H1 (cell line): Measurements from ENCODE around the gene ARHGAP10. TPM values are rescaled to one million over a fixed set of nuclear protein-coding genes. Genes with fewer than 3 reads are reported as not detected.

Experiments
- CTCF ChIA-PET: fragments of 300-600 bp; sonication (Branson Sonifier 250); formaldehyde crosslinking; loops from one replicate; lab custom pipeline; 2021; ENCODE audit not compliant: partially characterized antibody; lab: Charles Lee
- POLR2A ChIA-PET: fragments of 300-600 bp; sonication (Branson Sonifier 250); formaldehyde crosslinking; loops from one replicate; lab custom pipeline; 2021; ENCODE audit warnings: inconsistent platforms; ENCODE audit not compliant: partially characterized antibody; lab: Charles Lee
- DNase-seq, 2 experiments: peaks; one replicate each; pipeline versions ENCODE4 v3.0.0 to v3.0.0-alpha.2; 2010 to 2022; ENCODE audit warnings: low spot score in 2 of 2, low read depth in 1 of 2, mixed read lengths in 1 of 2
- FAIRE-seq: peaks from 2 replicates; lab custom pipeline; 2011; peaks lifted over from hg19 to GRCh38; lab: Jason Lieb, UNC
- H2AFZ ChIP-seq: 2 replicates; pipeline ENCODE4 v1.8.1; 2012; ENCODE audit warnings: low read length, inconsistent platforms
- H2AK5ac ChIP-seq: 2 replicates; pipeline ENCODE4 v1.6.1; 2013; ENCODE audit warnings: low read depth, low read length
- H2BK120ac ChIP-seq: replicated peaks from 2 replicates; pipeline ENCODE3; 2013; ENCODE audit warnings: low read depth, low read length, inconsistent platforms
- H2BK12ac ChIP-seq: 2 replicates; pipeline ENCODE4 v1.6.1; 2013; ENCODE audit warnings: low read depth, low read length
- H2BK15ac ChIP-seq: 2 replicates; pipeline ENCODE4 v1.6.1; 2013; ENCODE audit warnings: low read length
- H2BK20ac ChIP-seq: 2 replicates; pipeline ENCODE4 v1.6.1; 2013; ENCODE audit warnings: low read length
- H2BK5ac ChIP-seq: 2 replicates; pipeline ENCODE4 v1.6.1; 2013; ENCODE audit warnings: low read depth, low read length
- H3K14ac ChIP-seq: 2 replicates; pipeline ENCODE4 v1.6.1; 2013; ENCODE audit warnings: inconsistent platforms; ENCODE audit not compliant: insufficient read length
- H3K18ac ChIP-seq: 2 replicates; pipeline ENCODE4 v1.6.1; 2013; ENCODE audit warnings: low read length; ENCODE audit errors: extremely low read depth
- H3K23ac ChIP-seq: 2 replicates; pipeline ENCODE4 v1.6.1; 2013; ENCODE audit warnings: inconsistent platforms; ENCODE audit not compliant: insufficient read length
- H3K23me2 ChIP-seq: 2 replicates; pipeline ENCODE4 v1.6.1; 2013; ENCODE audit warnings: low read depth, low read length
- H3K27ac ChIP-seq: 2 replicates; pipeline ENCODE4 v1.6.1; 2011; ENCODE audit warnings: low read depth, low read length, inconsistent platforms
- H3K27me3 ChIP-seq, 4 experiments: replicated peaks in 1 of 4; 1 replicate in 1 of 4; 2 replicates in 3 of 4; pipeline versions ENCODE4 v1.6.1 to v1.8.1; 2011 to 2013; ENCODE audit warnings: low read length in 3 of 4, mild to moderate bottlenecking in 3 of 4, inconsistent platforms in 2 of 4, mixed read lengths in 2 of 4, moderate library complexity in 1 of 4; ENCODE audit not compliant: control insufficient read depth in 3 of 4, insufficient read depth in 3 of 4; ENCODE audit errors: extremely low read depth in 1 of 4
- H3K36me3 ChIP-seq, 4 experiments: 2 replicates each; pipeline versions ENCODE4 v1.6.1 to v1.8.1; 2011 to 2013; ENCODE audit warnings: mild to moderate bottlenecking in 4 of 4, low read length in 3 of 4, moderate library complexity in 2 of 4, control low read depth in 1 of 4, inconsistent platforms in 1 of 4; ENCODE audit not compliant: insufficient read depth in 4 of 4, control insufficient read depth in 2 of 4
- H3K4ac ChIP-seq: replicated peaks from 2 replicates; pipeline ENCODE3; 2013; ENCODE audit warnings: low read length, low read depth, mixed read lengths, inconsistent platforms; ENCODE audit not compliant: insufficient read length
- H3K4me1 ChIP-seq, 4 experiments: replicated peaks in 1 of 4; 1 replicate in 1 of 4; 2 replicates in 3 of 4; pipeline versions ENCODE4 v1.6.1 to v1.8.1; 2011 to 2013; ENCODE audit warnings: low read length in 3 of 4, inconsistent platforms in 2 of 4, mixed read lengths in 1 of 4; ENCODE audit not compliant: insufficient read depth in 4 of 4, control insufficient read depth in 3 of 4
- H3K4me2 ChIP-seq, 2 experiments: 2 replicates each; pipeline versions ENCODE4 v1.6.1 to v1.8.1; 2011 to 2013; ENCODE audit warnings: low read depth in 2 of 2, low read length in 2 of 2, control low read depth in 1 of 2, inconsistent platforms in 1 of 2, mild to moderate bottlenecking in 1 of 2; ENCODE audit not compliant: insufficient read depth in 1 of 2
- H3K4me3 ChIP-seq, 4 experiments: fragments of 200-600, 300-600 bp in 1 of 4; sonication (generic), shearing (Covaris generic), sonication (Bioruptor Twin) in 1 of 4; 2 replicates each; pipeline versions ENCODE4 v1.5.1 to v1.8.1; 2011 to 2016; ENCODE audit warnings: low read length in 4 of 4, low read depth in 3 of 4, control low read depth in 2 of 4, inconsistent platforms in 2 of 4, mild to moderate bottlenecking in 2 of 4, mixed read lengths in 1 of 4, moderate library complexity in 1 of 4; ENCODE audit not compliant: insufficient read depth in 2 of 4; ENCODE audit errors: extremely low read depth in 1 of 4
- H3K56ac ChIP-seq: replicated peaks from 2 replicates; pipeline ENCODE3; 2013; ENCODE audit warnings: low read depth, mild to moderate bottlenecking, mixed read lengths, low read length, inconsistent platforms; ENCODE audit not compliant: insufficient read length
- H3K79me1 ChIP-seq: 2 replicates; pipeline ENCODE4 v1.6.1; 2013; ENCODE audit warnings: low read depth, low read length, control low read depth
- H3K79me2 ChIP-seq, 2 experiments: 2 replicates each; pipeline versions ENCODE4 v1.6.1 to v1.8.1; 2012 to 2013; ENCODE audit warnings: low read length in 2 of 2, mild to moderate bottlenecking in 2 of 2, inconsistent platforms in 1 of 2; ENCODE audit not compliant: insufficient read depth in 2 of 2, control insufficient read depth in 1 of 2
- H3K9ac ChIP-seq, 4 experiments: replicated peaks in 1 of 4; 1 replicate in 1 of 4; 2 replicates in 3 of 4; pipeline versions ENCODE4 v1.6.1 to v1.8.1; 2011 to 2013; ENCODE audit warnings: low read depth in 3 of 4, low read length in 3 of 4, control low read depth in 2 of 4, mild to moderate bottlenecking in 2 of 4, moderate library complexity in 2 of 4, inconsistent platforms in 1 of 4; ENCODE audit errors: extremely low read depth in 1 of 4
- H3K9me3 ChIP-seq, 2 experiments: 2 replicates each; pipeline versions ENCODE4 v1.6.1 to v1.8.1; 2012 to 2013; ENCODE audit warnings: mild to moderate bottlenecking in 2 of 2, moderate library complexity in 2 of 2, control low read depth in 1 of 2, inconsistent platforms in 1 of 2, low read depth in 1 of 2, low read length in 1 of 2, mixed read lengths in 1 of 2; ENCODE audit not compliant: insufficient read depth in 2 of 2
- H4K20me1 ChIP-seq, 2 experiments: replicated peaks in 1 of 2; 2 replicates each; pipeline versions ENCODE3 to v1.8.1; 2011 to 2013; ENCODE audit warnings: inconsistent platforms in 2 of 2, low read length in 2 of 2, mild to moderate bottlenecking in 1 of 2; ENCODE audit not compliant: insufficient read depth in 2 of 2, control insufficient read depth in 1 of 2
- H4K5ac ChIP-seq: 2 replicates; pipeline ENCODE4 v1.6.1; 2013; ENCODE audit warnings: low read length, low read depth, mixed read lengths, inconsistent platforms; ENCODE audit not compliant: insufficient read length
- H4K8ac ChIP-seq: 2 replicates; pipeline ENCODE4 v1.8.0; 2013; ENCODE audit warnings: mild to moderate bottlenecking, moderate library complexity, low read length, inconsistent platforms; ENCODE audit not compliant: insufficient read depth; ENCODE audit errors: extremely low read depth
- H4K91ac ChIP-seq: replicated peaks from 2 replicates; pipeline ENCODE3; 2013; ENCODE audit warnings: low read length, mixed read lengths, inconsistent platforms; ENCODE audit not compliant: insufficient read length
- BRCA1 ChIP-seq: IDR thresholded peaks from 2 replicates; pipeline ENCODE4 v1.6.1; 2012; ENCODE audit warnings: low read depth, low read length, improper control_type of control experiment
- HDAC6 ChIP-seq: IDR thresholded peaks from one replicate; pipeline ENCODE4 v1.7.1; 2012; ENCODE audit warnings: low read depth, mild to moderate bottlenecking, inconsistent platforms, low read length, moderate library complexity
- JUN ChIP-seq: IDR thresholded peaks from 2 replicates; pipeline ENCODE4 v1.6.1; 2011; ENCODE audit warnings: low read depth, mild to moderate bottlenecking, improper control_type of control experiment, low read length
- KDM1A ChIP-seq: fragments of 200-600, 300-600 bp; sonication (generic); IDR thresholded peaks from 2 replicates; pipeline ENCODE4 v1.7.1; 2016; ENCODE audit warnings: mild to moderate bottlenecking, low read length, borderline replicate concordance
- MAX ChIP-seq: IDR thresholded peaks from 2 replicates; pipeline ENCODE4 v1.6.1; 2012; ENCODE audit warnings: inconsistent platforms
- NANOG ChIP-seq: IDR thresholded peaks from 2 replicates; pipeline ENCODE4 v1.6.1; 2011; ENCODE audit warnings: low read length, low read depth, mild to moderate bottlenecking, inconsistent platforms; ENCODE audit not compliant: insufficient read depth, poor library complexity, severe bottlenecking
- RAD21 ChIP-seq, 2 experiments: IDR thresholded peaks in 1 of 2; conservative IDR thresholded peaks in 1 of 2; 2 replicates each; pipeline ENCODE4 v1.6.1; 2011; ENCODE audit warnings: low read depth in 2 of 2, low read length in 2 of 2, improper control_type of control experiment in 1 of 2, inconsistent platforms in 1 of 2, mild to moderate bottlenecking in 1 of 2, moderate library complexity in 1 of 2
- RFX5 ChIP-seq: IDR thresholded peaks from 2 replicates; pipeline ENCODE4 v1.6.1; 2011; ENCODE audit warnings: low read depth, low read length, improper control_type of control experiment, borderline replicate concordance
- SIRT6 ChIP-seq: IDR thresholded peaks from one replicate; pipeline ENCODE4 v1.7.1; 2012; ENCODE audit warnings: low read length, inconsistent platforms
- SIX5 ChIP-seq: IDR thresholded peaks from 2 replicates; pipeline ENCODE4 v1.6.1; 2011; ENCODE audit warnings: mild to moderate bottlenecking, low read depth, low read length
- SP2 ChIP-seq: IDR thresholded peaks from 2 replicates; pipeline ENCODE4 v1.6.1; 2012; ENCODE audit warnings: mild to moderate bottlenecking, low read length, inconsistent platforms
- SUZ12 ChIP-seq: fragments of 200-600 bp; sonication (generic); IDR thresholded peaks from 2 replicates; pipeline ENCODE4 v1.6.1; 2012; ENCODE audit warnings: mild to moderate bottlenecking, inconsistent platforms, low read length, moderate library complexity, mixed read lengths
- TAF1 ChIP-seq: IDR thresholded peaks from 2 replicates; pipeline ENCODE4 v1.6.1; 2011; ENCODE audit warnings: mild to moderate bottlenecking, low read depth, low read length
- USF2 ChIP-seq: IDR thresholded peaks from 2 replicates; pipeline ENCODE4 v1.6.1; 2011; ENCODE audit warnings: low read length, improper control_type of control experiment
- WGBS, 2 experiments: shearing (Covaris generic) in 1 of 2; methylation state at CpG; one replicate each; pipeline versions ENCODE4 v1.1.6 to v1.1.7; 2013 to 2015; ENCODE audit warnings: low lambda C conversion rate in 2 of 2, mixed read lengths in 2 of 2, inconsistent platforms in 1 of 2, low coverage in 1 of 2, missing lambda C conversion rate in 1 of 2; ENCODE audit not compliant: insufficient replicate concordance in 2 of 2, insufficient coverage in 1 of 2, insufficient read length in 1 of 2; ENCODE audit errors: extremely low coverage in 1 of 2, missing lambda C conversion rate in 1 of 2; 5-methylcytosine and 5-hydroxymethylcytosine counted together
- polyA plus RNA-seq, 7 experiments: library from polyadenylated mRNA; depleted of rRNA in 3 of 7; stranded (reverse) in 5 of 7; unstranded in 2 of 7; fragments of >200 nt in 5 of 7; fragments of 200-250 nt in 2 of 7; gene quantifications; 1 replicate in 5 of 7; 2 replicates in 1 of 7; 4 replicates in 1 of 7; pipeline versions ENCODE4 v1.2.1 to v1.2.3, GENCODE V29; 2011 to 2013; ENCODE audit warnings: missing spikeins in 2 of 7, mixed read lengths in 2 of 7
- total RNA-seq: library from RNA; stranded (reverse); fragmentation: NEBNext Ultra II Directional; extraction: Animal tissue kit (Norgen Biotek cat#: 25700); gene quantifications from 2 replicates; pipeline ENCODE4 v1.2.1, GENCODE V29; 2021

The ARHGAP10 gene
- total and polyA plus RNA-seq, 2 of the 8 experiments (the other 6 are each of a cell fraction or from before 2014, with no cell fraction given) = 3.7 to 6.1 TPM

DNA sequence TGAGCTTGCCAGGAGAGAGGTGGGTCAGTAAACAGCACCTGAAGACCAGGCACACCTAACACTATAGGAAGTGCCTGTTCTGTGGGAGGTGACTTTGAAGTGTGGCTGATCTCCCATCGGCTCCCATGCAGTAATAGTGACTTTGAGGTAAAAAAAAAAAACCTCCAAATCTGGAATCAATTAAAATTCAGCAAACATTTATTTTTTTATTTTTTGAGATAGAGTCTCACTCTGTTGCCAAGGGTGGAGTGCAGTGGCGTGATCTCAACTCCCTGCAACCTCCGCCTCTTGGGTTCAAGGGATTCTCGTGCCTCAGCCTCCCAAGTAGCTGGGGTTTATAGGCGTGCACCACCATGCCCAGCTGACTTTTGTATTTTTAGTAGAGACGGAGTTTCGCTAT is 32.4 kb downstream of the ARHGAP10 start:
- Histone ChIP-seq H3K23me2 (no peaks in the 10 kb centered on the region), H2BK12ac (no peak overlapping the region), H3K4me2 (no peak overlapping the region), H2BK15ac (no peak overlapping the region), H3K9ac (no peak overlapping the region), H3K9me3 (no peaks in the 10 kb centered on the region), H2BK120ac (no peak overlapping the region), H3K79me2 (no peaks in the 10 kb centered on the region), H3K4ac (no peak overlapping the region), H4K8ac (no peak overlapping the region), H4K91ac (no peak overlapping the region), H3K79me1 (no peaks in the 10 kb centered on the region), H4K5ac (no peak overlapping the region), H3K27ac (no peak overlapping the region), H2BK5ac (no peak overlapping the region), H3K36me3 (no peaks in the 10 kb centered on the region), H3K4me3 (no peak overlapping the region), H2AFZ (no peak overlapping the region), H3K18ac (no peak overlapping the region), H3K56ac (no peak overlapping the region), H4K20me1 (no peaks in the 10 kb centered on the region), H3K4me1 (no peaks in the 10 kb centered on the region), H3K14ac (no peak overlapping the region), H2BK20ac (no peak overlapping the region), H3K23ac (no peak overlapping the region), H3K27me3 (no peaks in the 10 kb centered on the region), H2AK5ac (no peak overlapping the region)
- no peak for DNase-seq
- 82% methylated on average over 7 of the region's 7 CpGs; no CpG with 5 or more reads in 1 of the 2 experiments for WGBS, 2 experiments
- no peak for FAIRE-seq
- POLR2A ChIA-PET = no interaction called here
- CTCF ChIA-PET = no interaction called here
- no peak for TF ChIP-seq MAX
- TF ChIP-seq BRCA1 = no peak
- TF ChIP-seq USF2 = no peak
- no peak for TF ChIP-seq RFX5
- no peak for TF ChIP-seq JUN
- no peak for TF ChIP-seq TAF1
- TF ChIP-seq RAD21 (IDR thresholded peaks at IDR 0.05 in 1 of 2, conservative IDR thresholded peaks at IDR 0.05 in 1 of 2; ENCODE audit: low read depth in 2 of 2, low read length in 2 of 2) = no peak
- TF ChIP-seq NANOG = no peak
- no peak for TF ChIP-seq SP2
- TF ChIP-seq SIRT6 = no peak
- no peak for TF ChIP-seq KDM1A
- no peak for TF ChIP-seq SIX5
- no peak for TF ChIP-seq HDAC6
- TF ChIP-seq SUZ12 = no peak
